HG02973 (cell line): ENCODE results near the gene SMIM24.
"Not testable (repeated sequence)": the region's sequence is repeated elsewhere in the genome, so short reads cannot be mapped to it uniquely, and the experiment has no call there.

Experiments
- ATAC-seq: cut with Tn5 transposase; IDR thresholded peaks from one replicate; pipeline ENCODE4 v1.9.1; 2021; ENCODE audit warnings: moderate library complexity; ENCODE audit not compliant: unreplicated experiment

The SMIM24 gene

GRCh38 chr19:3480383-3481091 lies at the start of gene SMIM24:
TSS of gene SMIM24 (minus strand) at chr19:3480525. CDS start at chr19:3480463, 62 bp downstream.
- ATAC-seq: no peak

- ATAC-seq: not testable (repeated sequence)
These were observed 49.0 kb upstream of the SMIM24 start for GRCh38 chr19:3529299-3529698.

- ATAC-seq: no peak
These were observed 48.4 kb upstream of the SMIM24 start for GRCh38 chr19:3528539-3529211.

- no peak for ATAC-seq
These were observed 47.8 kb upstream of the SMIM24 start for GRCh38 chr19:3528080-3528479.

- ATAC-seq: no peak
These were observed 47.0 kb upstream of the SMIM24 start for GRCh38 chr19:3527238-3527910.

- ATAC-seq: no peak
These were observed 46.3 kb upstream of the SMIM24 start for GRCh38 chr19:3526507-3527237.

GRCh38 chr19:3524904-3525451 lies 44.7 kb upstream of the SMIM24 start:
- no peak for ATAC-seq

- ATAC-seq: no peak
These were observed 43.9 kb upstream of the SMIM24 start for GRCh38 chr19:3524078-3524842.

- ATAC-seq: no peak
These were observed 43.2 kb upstream of the SMIM24 start for GRCh38 chr19:3523361-3524077.

- ATAC-seq: no peak
These were observed 42.4 kb upstream of the SMIM24 start for GRCh38 chr19:3522421-3523360.

GRCh38 chr19:3521104-3521445 lies 40.8 kb upstream of the SMIM24 start:
- no peak for ATAC-seq

GRCh38 chr19:3520166-3521103 lies 40.1 kb upstream of the SMIM24 start:
- no peak for ATAC-seq

GRCh38 chr19:3519126-3519525 lies 38.8 kb upstream of the SMIM24 start:
- no peak for ATAC-seq

- no peak for ATAC-seq
These were observed 38.3 kb upstream of the SMIM24 start for GRCh38 chr19:3518659-3519058.

GRCh38 chr19:3518255-3518654 lies 37.9 kb upstream of the SMIM24 start:
- ATAC-seq: no peak

- ATAC-seq: no peak
These were observed 37.3 kb upstream of the SMIM24 start for GRCh38 chr19:3517638-3518037.

- no peak for ATAC-seq
These were observed 36.4 kb upstream of the SMIM24 start for GRCh38 chr19:3516675-3517207.
